Muscle of arm (tissue), 14 donors: ENCODE data around the gene ARPC4. TPM values are rescaled to one million over a fixed set of nuclear protein-coding genes. Genes with fewer than 3 reads are reported as not detected.

Source experiments
- DNase-seq: peaks from one replicate; pipeline ENCODE4 v3.0.0-alpha.2; 2013
- long read RNA-seq, 11 donors: transcript quantifications; one replicate each; lab custom pipeline, GENCODE V29; 2026
- polyA plus RNA-seq, 12 donors: library from polyadenylated mRNA; unstranded; fragments of 120-200 nt; gene quantifications; one replicate each; pipeline ENCODE4 v1.2.1, GENCODE V29; 2013; ENCODE audit not compliant: insufficient read length in 12 of 12

Gene ARPC4
- 1,000 to 10,000 TPM in 1 of 12 donors, 100 to 1,000 TPM in 1, 10 to 100 TPM in 10; 64.5 to 2,172 (median 77.5) TPM for polyA plus RNA-seq
- long read RNA-seq, donor 1, transcript ARPC4-201 (6 exons, 2,582 nt), result major isoform, 56 of 77 reads
- long read RNA-seq, donor 1, partial matches to known transcripts, result 17 of 77 reads
- long read RNA-seq, donor 1, other reads (novel, unspliced or antisense), result 0 of 77 reads
- long read RNA-seq, donor 2, transcript ARPC4-201 (6 exons, 2,582 nt), result major isoform, 27 of 28 reads
- long read RNA-seq, donor 2, partial matches to known transcripts, result 0 of 28 reads
- long read RNA-seq, donor 2, other reads (novel, unspliced or antisense), result 0 of 28 reads
- long read RNA-seq, donor 3, transcript ARPC4-201 (6 exons, 2,582 nt), result major isoform, 17 of 17 reads
- long read RNA-seq, donor 3, partial matches to known transcripts, result 0 of 17 reads
- long read RNA-seq, donor 3, other reads (novel, unspliced or antisense), result 0 of 17 reads
- long read RNA-seq, donor 4, transcript ARPC4-201 (6 exons, 2,582 nt), result major isoform, 13 of 13 reads
- long read RNA-seq, donor 4, partial matches to known transcripts, result 0 of 13 reads
- long read RNA-seq, donor 4, other reads (novel, unspliced or antisense), result 0 of 13 reads
- long read RNA-seq, donor 5, transcript ARPC4-201 (6 exons, 2,582 nt), result major isoform, 17 of 27 reads
- long read RNA-seq, donor 5, partial matches to known transcripts, result 5 of 27 reads
- long read RNA-seq, donor 5, other reads (novel, unspliced or antisense), result 0 of 27 reads
- long read RNA-seq, donor 6, transcript ARPC4-201 (6 exons, 2,582 nt), result major isoform, 17 of 20 reads
- long read RNA-seq, donor 6, partial matches to known transcripts, result 0 of 20 reads
- long read RNA-seq, donor 6, other reads (novel, unspliced or antisense), result 0 of 20 reads
- long read RNA-seq, donor 7, transcript ARPC4-201 (6 exons, 2,582 nt), result major isoform, 16 of 42 reads
- long read RNA-seq, donor 7, partial matches to known transcripts, result 24 of 42 reads
- long read RNA-seq, donor 7, other reads (novel, unspliced or antisense), result 0 of 42 reads
- long read RNA-seq, donor 8, transcript ARPC4-201 (6 exons, 2,582 nt), result major isoform, 20 of 30 reads
- long read RNA-seq, donor 8, partial matches to known transcripts, result 5 of 30 reads
- long read RNA-seq, donor 8, other reads (novel, unspliced or antisense), result 0 of 30 reads
- long read RNA-seq, donor 9, transcript ARPC4-201 (6 exons, 2,582 nt), result major isoform, 26 of 126 reads
- long read RNA-seq, donor 9, partial matches to known transcripts, result 96 of 126 reads
- long read RNA-seq, donor 9, other reads (novel, unspliced or antisense), result 0 of 126 reads
- long read RNA-seq, donor 10, transcript ARPC4-201 (6 exons, 2,582 nt), result major isoform, 25 of 89 reads
- long read RNA-seq, donor 10, partial matches to known transcripts, result 61 of 89 reads
- long read RNA-seq, donor 10, other reads (novel, unspliced or antisense), result 0 of 89 reads
- long read RNA-seq, donor 11, transcript ARPC4-201 (6 exons, 2,582 nt), result major isoform, 36 of 45 reads
- long read RNA-seq, donor 11, partial matches to known transcripts, result 6 of 45 reads
- long read RNA-seq, donor 11, other reads (novel, unspliced or antisense), result 0 of 45 reads

DNA sequence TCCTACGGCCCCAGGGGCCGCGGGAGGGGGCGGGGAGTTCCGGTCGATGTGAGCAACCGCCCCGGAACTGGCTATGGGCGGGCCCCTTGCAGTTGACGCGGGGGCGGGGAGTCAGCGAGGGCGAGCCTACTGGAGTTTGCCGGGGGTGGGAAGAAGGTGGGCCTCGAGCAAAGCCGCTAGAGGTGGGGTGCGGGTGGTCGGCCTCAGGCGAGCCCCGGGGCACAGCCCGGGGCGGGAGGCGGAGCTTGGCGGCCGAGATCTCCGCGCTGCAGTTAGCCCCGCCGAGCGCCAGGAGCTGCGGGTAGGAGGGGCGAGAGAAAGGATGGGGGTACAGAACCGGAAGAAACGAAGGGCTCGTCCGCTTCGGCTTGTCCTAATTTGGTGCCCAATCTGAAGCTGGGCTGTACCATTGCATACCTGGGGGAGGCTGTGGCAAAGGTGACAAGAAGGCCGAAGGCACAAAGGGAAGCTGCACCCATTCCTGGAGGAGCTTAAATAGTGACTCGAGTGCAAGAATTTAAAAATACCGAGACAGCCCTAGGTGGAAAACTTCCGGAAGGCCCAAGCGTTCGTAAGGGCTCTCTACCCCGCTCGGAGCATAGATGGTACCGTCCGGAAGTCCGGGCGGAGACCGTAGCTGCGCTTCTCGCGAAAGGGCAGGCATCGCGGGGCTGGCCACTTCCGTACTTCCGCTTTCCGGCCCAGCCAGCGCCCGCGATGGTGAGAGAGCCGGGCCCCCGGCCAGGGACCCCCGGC is at the start of gene ARPC4, which contains the start of gene TADA3:
Gene ARPC4, plus strand, starts transcription at position 678 of the 756 bp plus-strand sequence. Its CDS starts 40 bp downstream, at position 718.
Gene TADA3, minus strand, starts transcription at position 69 of the 756 bp plus-strand sequence. CDS start 1,007 bp downstream, outside the sequence.
- peak; percentile 96 for DNase-seq

DNA sequence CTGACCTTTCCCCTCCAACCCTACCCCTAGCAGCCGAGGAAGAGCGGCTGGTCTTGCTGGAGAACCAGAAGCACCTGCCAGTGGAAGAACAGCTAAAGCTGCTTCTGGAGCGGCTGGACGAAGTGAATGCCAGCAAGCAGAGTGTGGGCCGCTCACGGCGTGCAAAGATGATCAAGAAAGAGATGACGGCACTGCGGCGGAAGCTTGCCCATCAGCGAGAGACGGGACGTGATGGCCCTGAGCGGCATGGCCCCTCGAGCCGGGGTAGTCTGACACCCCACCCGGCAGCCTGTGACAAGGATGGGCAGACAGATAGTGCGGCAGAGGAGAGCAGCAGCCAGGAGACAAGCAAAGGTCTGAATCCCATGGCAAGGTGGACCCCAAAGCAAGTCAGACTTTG is 49.3 kb upstream of the ARPC4 start:
- DNase-seq, result no peak

DNA sequence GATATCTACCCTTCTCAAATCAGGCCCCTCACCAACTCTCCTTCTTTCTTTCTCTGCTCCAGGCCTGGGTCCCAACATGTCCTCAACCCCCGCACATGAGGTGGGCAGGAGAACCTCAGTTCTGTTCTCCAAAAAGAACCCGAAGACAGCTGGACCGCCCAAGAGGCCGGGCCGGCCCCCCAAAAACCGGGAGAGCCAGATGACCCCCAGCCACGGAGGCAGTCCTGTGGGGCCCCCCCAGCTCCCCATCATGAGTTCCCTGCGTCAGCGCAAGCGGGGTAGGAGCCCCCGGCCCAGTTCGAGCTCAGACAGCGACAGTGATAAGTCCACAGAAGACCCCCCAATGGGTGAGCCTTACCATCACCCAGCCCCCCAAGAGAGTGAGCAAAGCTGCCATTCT is 48.7 kb upstream of the ARPC4 start:
- no peak for DNase-seq

DNA sequence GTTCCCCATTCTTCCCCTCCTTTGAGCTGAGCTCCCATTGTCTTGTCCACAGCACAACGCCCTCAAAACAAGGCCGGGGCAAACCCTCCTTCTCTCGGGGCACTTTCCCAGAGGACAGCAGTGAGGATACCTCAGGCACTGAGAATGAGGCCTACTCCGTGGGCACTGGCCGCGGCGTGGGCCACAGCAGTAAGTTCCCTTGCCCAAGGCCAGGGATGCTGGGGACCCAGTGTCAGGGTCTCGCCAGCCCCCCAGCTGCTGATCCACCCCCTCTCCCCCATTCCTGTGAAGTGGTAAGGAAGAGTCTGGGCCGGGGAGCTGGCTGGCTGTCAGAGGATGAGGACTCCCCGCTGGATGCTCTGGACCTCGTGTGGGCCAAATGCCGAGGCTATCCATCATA is 47.4 kb upstream of the ARPC4 start:
- DNase-seq, result no peak

- DNase-seq, result no peak
Observed at GRCh38 chr3:9746330-9746729, 46.6 kb upstream of the ARPC4 start.

DNA sequence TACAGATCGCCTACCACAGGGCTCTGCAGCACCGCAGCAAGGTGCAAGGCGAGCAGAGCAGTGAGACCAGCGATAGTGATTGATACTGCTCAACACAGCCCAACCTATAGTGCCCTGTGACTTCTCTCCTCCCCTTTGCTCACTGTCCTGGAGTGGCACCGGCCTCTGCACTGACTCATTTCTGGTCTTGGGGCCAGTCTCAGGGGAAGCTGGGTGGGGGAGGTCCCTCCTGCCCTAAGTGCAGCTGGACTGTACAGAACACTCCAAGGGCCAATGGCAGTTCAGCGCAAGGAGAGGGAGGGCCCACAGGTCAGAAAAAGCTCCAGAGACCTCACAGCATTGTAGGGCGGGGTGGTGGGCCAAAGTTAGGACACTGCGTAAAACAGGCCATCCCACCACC is 45.6 kb upstream of the ARPC4 start:
- no peak for DNase-seq

- DNase-seq, result no peak
Observed at GRCh38 chr3:9748031-9748430, 44.9 kb upstream of the ARPC4 start.

- DNase-seq, result no peak
Observed at GRCh38 chr3:9749296-9749644, 43.6 kb upstream of the ARPC4 start.

GRCh38 chr3:9749645-9750555 is 43.0 kb upstream of the ARPC4 start, which contains the start of gene OGG1:
OGG1 (plus strand) TSS chr3:9749952; CDS start chr3:9750287, 335 bp downstream.
- peak; percentile 97 for DNase-seq

DNA sequence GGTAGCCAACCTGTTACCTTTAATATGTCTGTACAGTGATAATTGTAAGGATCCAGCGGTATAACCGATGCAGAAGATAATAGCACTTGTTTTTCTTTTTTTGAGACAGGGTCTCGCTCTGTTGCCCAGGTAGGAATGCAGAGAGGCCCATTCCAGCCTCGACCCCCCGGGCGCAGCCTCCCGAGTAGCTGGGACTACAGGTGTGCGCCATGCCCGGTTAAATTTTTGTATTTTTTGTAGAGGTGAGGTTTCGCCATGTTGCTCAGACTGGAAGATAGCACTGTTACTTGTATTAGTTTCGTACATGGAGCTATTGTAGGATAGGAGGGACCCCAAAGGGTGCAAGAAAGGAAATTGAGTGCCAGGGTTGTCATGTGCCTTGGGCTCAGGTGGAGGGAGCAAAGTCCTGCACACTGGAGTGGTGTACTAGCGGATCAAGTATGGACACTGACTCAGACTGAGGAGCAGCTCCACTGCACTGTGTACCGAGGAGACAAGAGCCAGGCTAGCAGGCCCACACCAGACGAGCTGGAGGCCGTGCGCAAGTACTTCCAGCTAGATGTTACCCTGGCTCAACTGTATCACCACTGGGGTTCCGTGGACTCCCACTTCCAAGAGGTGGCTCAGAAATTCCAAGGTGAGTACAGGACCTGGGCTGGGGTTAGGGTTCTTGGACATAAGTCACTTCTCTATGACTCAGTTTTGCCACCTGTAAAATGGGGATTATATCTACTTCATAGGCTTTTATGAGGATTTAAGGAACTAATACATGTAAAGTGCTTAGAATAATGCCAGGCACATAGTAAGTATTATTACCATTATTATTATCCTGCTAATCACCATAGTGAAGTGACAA is 42.1 kb upstream of the ARPC4 start:
- no peak for DNase-seq

GRCh38 chr3:9754678-9755077 is 38.2 kb upstream of the ARPC4 start:
- DNase-seq, result no peak

DNA sequence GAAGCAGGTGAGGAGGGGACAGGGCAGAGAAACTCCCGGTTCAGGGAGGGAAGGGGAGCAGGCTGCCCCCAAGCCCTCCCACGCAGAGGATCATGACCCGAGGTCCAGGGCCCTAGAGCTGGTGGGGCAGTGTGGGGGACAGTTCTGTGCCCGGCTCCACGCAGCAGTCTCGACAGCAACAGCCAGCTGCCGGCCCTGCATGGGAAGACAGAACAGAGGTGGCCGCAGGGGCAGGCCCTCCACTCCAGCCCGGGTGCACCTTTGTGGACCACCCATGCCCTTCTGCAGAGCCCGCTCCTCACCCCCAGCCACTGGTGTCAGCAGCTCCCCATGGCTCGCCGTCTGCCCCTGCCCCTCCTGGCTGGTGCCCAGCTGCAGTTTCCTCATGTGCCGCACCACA is 35.5 kb upstream of the ARPC4 start:
- DNase-seq, result no peak

GRCh38 chr3:9760779-9761505 is 31.9 kb upstream of the ARPC4 start:
- no peak for DNase-seq

GRCh38 chr3:9761919-9762318 is 31.0 kb upstream of the ARPC4 start:
- DNase-seq, result no peak

DNA sequence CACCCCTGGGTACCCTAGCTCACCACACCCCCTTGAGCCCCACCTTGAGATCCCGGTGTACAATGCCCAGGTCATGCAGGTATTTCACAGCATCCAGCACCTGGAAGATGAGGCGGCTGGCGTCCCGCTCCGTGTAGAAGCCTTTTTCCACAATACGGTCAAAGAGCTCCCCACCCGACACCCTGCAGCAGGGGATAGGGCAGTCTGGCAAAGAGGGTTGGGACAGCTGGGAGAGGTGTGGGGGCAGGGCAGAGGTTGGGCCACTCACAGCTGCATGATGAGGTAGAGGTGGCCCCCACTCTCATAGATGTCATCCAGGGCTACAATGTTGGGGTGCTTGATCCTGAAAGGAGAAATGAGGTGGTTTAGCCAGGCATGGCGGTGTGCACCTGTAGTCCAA is 30.0 kb upstream of the ARPC4 start:
- DNase-seq, result no peak

GRCh38 chr3:9765865-9766264 is 27.0 kb upstream of the ARPC4 start:
- no peak for DNase-seq

DNA sequence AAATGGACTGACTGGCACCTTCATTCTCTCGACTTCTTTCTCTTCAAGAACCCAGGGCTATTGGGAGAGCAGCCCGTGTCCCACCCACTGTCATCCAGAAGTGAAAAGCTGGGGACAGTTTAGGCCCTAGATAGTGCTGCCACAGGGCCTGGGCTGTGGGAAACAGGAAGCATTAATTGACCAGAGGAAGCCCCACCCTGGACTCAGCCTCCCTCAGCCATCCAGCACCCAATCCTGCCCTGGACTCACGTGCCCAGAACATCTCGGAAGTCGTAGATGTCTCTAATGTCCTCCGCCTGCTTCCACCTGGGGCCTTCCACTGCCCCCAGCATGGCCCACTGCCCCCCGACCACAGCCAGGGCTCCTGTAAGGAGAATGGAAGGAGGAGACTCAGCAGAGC is 25.5 kb upstream of the ARPC4 start:
- DNase-seq, result no peak
